H1 (cell line): ENCODE results near the gene CLTCL1. TPM values are rescaled to one million over a fixed set of nuclear protein-coding genes. Genes with fewer than 3 reads are reported as not detected.

Experiments
- CTCF ChIA-PET: fragments of 300-600 bp; sonication (Branson Sonifier 250); formaldehyde crosslinking; loops from one replicate; lab custom pipeline; 2021; ENCODE audit not compliant: partially characterized antibody; lab: Charles Lee
- POLR2A ChIA-PET: fragments of 300-600 bp; sonication (Branson Sonifier 250); formaldehyde crosslinking; loops from one replicate; lab custom pipeline; 2021; ENCODE audit warnings: inconsistent platforms; ENCODE audit not compliant: partially characterized antibody; lab: Charles Lee
- DNase-seq, 2 experiments: peaks; one replicate each; pipeline versions ENCODE4 v3.0.0 to v3.0.0-alpha.2; 2010 to 2022; ENCODE audit warnings: low spot score in 2 of 2, low read depth in 1 of 2, mixed read lengths in 1 of 2
- FAIRE-seq: peaks from 2 replicates; lab custom pipeline; 2011; peaks lifted over from hg19 to GRCh38; lab: Jason Lieb, UNC
- H2AFZ ChIP-seq: 2 replicates; pipeline ENCODE4 v1.8.1; 2012; ENCODE audit warnings: low read length, inconsistent platforms
- H2AK5ac ChIP-seq: 2 replicates; pipeline ENCODE4 v1.6.1; 2013; ENCODE audit warnings: low read depth, low read length
- H2BK120ac ChIP-seq: replicated peaks from 2 replicates; pipeline ENCODE3; 2013; ENCODE audit warnings: low read depth, low read length, inconsistent platforms
- H2BK12ac ChIP-seq: 2 replicates; pipeline ENCODE4 v1.6.1; 2013; ENCODE audit warnings: low read depth, low read length
- H2BK15ac ChIP-seq: 2 replicates; pipeline ENCODE4 v1.6.1; 2013; ENCODE audit warnings: low read length
- H2BK20ac ChIP-seq: 2 replicates; pipeline ENCODE4 v1.6.1; 2013; ENCODE audit warnings: low read length
- H2BK5ac ChIP-seq: 2 replicates; pipeline ENCODE4 v1.6.1; 2013; ENCODE audit warnings: low read depth, low read length
- H3K14ac ChIP-seq: 2 replicates; pipeline ENCODE4 v1.6.1; 2013; ENCODE audit warnings: inconsistent platforms; ENCODE audit not compliant: insufficient read length
- H3K18ac ChIP-seq: 2 replicates; pipeline ENCODE4 v1.6.1; 2013; ENCODE audit warnings: low read length; ENCODE audit errors: extremely low read depth
- H3K23ac ChIP-seq: 2 replicates; pipeline ENCODE4 v1.6.1; 2013; ENCODE audit warnings: inconsistent platforms; ENCODE audit not compliant: insufficient read length
- H3K23me2 ChIP-seq: 2 replicates; pipeline ENCODE4 v1.6.1; 2013; ENCODE audit warnings: low read depth, low read length
- H3K27ac ChIP-seq: 2 replicates; pipeline ENCODE4 v1.6.1; 2011; ENCODE audit warnings: low read depth, low read length, inconsistent platforms
- H3K27me3 ChIP-seq, 4 experiments: replicated peaks in 1 of 4; 1 replicate in 1 of 4; 2 replicates in 3 of 4; pipeline versions ENCODE4 v1.6.1 to v1.8.1; 2011 to 2013; ENCODE audit warnings: low read length in 3 of 4, mild to moderate bottlenecking in 3 of 4, inconsistent platforms in 2 of 4, mixed read lengths in 2 of 4, moderate library complexity in 1 of 4; ENCODE audit not compliant: control insufficient read depth in 3 of 4, insufficient read depth in 3 of 4; ENCODE audit errors: extremely low read depth in 1 of 4
- H3K36me3 ChIP-seq, 4 experiments: 2 replicates each; pipeline versions ENCODE4 v1.6.1 to v1.8.1; 2011 to 2013; ENCODE audit warnings: mild to moderate bottlenecking in 4 of 4, low read length in 3 of 4, moderate library complexity in 2 of 4, control low read depth in 1 of 4, inconsistent platforms in 1 of 4; ENCODE audit not compliant: insufficient read depth in 4 of 4, control insufficient read depth in 2 of 4
- H3K4ac ChIP-seq: replicated peaks from 2 replicates; pipeline ENCODE3; 2013; ENCODE audit warnings: low read length, low read depth, mixed read lengths, inconsistent platforms; ENCODE audit not compliant: insufficient read length
- H3K4me1 ChIP-seq, 4 experiments: replicated peaks in 1 of 4; 1 replicate in 1 of 4; 2 replicates in 3 of 4; pipeline versions ENCODE4 v1.6.1 to v1.8.1; 2011 to 2013; ENCODE audit warnings: low read length in 3 of 4, inconsistent platforms in 2 of 4, mixed read lengths in 1 of 4; ENCODE audit not compliant: insufficient read depth in 4 of 4, control insufficient read depth in 3 of 4
- H3K4me2 ChIP-seq, 2 experiments: 2 replicates each; pipeline versions ENCODE4 v1.6.1 to v1.8.1; 2011 to 2013; ENCODE audit warnings: low read depth in 2 of 2, low read length in 2 of 2, control low read depth in 1 of 2, inconsistent platforms in 1 of 2, mild to moderate bottlenecking in 1 of 2; ENCODE audit not compliant: insufficient read depth in 1 of 2
- H3K4me3 ChIP-seq, 4 experiments: fragments of 200-600, 300-600 bp in 1 of 4; sonication (generic), shearing (Covaris generic), sonication (Bioruptor Twin) in 1 of 4; 2 replicates each; pipeline versions ENCODE4 v1.5.1 to v1.8.1; 2011 to 2016; ENCODE audit warnings: low read length in 4 of 4, low read depth in 3 of 4, control low read depth in 2 of 4, inconsistent platforms in 2 of 4, mild to moderate bottlenecking in 2 of 4, mixed read lengths in 1 of 4, moderate library complexity in 1 of 4; ENCODE audit not compliant: insufficient read depth in 2 of 4; ENCODE audit errors: extremely low read depth in 1 of 4
- H3K56ac ChIP-seq: replicated peaks from 2 replicates; pipeline ENCODE3; 2013; ENCODE audit warnings: low read depth, mild to moderate bottlenecking, mixed read lengths, low read length, inconsistent platforms; ENCODE audit not compliant: insufficient read length
- H3K79me1 ChIP-seq: 2 replicates; pipeline ENCODE4 v1.6.1; 2013; ENCODE audit warnings: low read depth, low read length, control low read depth
- H3K79me2 ChIP-seq, 2 experiments: 2 replicates each; pipeline versions ENCODE4 v1.6.1 to v1.8.1; 2012 to 2013; ENCODE audit warnings: low read length in 2 of 2, mild to moderate bottlenecking in 2 of 2, inconsistent platforms in 1 of 2; ENCODE audit not compliant: insufficient read depth in 2 of 2, control insufficient read depth in 1 of 2
- H3K9ac ChIP-seq, 4 experiments: replicated peaks in 1 of 4; 1 replicate in 1 of 4; 2 replicates in 3 of 4; pipeline versions ENCODE4 v1.6.1 to v1.8.1; 2011 to 2013; ENCODE audit warnings: low read depth in 3 of 4, low read length in 3 of 4, control low read depth in 2 of 4, mild to moderate bottlenecking in 2 of 4, moderate library complexity in 2 of 4, inconsistent platforms in 1 of 4; ENCODE audit errors: extremely low read depth in 1 of 4
- H3K9me3 ChIP-seq, 2 experiments: 2 replicates each; pipeline versions ENCODE4 v1.6.1 to v1.8.1; 2012 to 2013; ENCODE audit warnings: mild to moderate bottlenecking in 2 of 2, moderate library complexity in 2 of 2, control low read depth in 1 of 2, inconsistent platforms in 1 of 2, low read depth in 1 of 2, low read length in 1 of 2, mixed read lengths in 1 of 2; ENCODE audit not compliant: insufficient read depth in 2 of 2
- H4K20me1 ChIP-seq, 2 experiments: replicated peaks in 1 of 2; 2 replicates each; pipeline versions ENCODE3 to v1.8.1; 2011 to 2013; ENCODE audit warnings: inconsistent platforms in 2 of 2, low read length in 2 of 2, mild to moderate bottlenecking in 1 of 2; ENCODE audit not compliant: insufficient read depth in 2 of 2, control insufficient read depth in 1 of 2
- H4K5ac ChIP-seq: 2 replicates; pipeline ENCODE4 v1.6.1; 2013; ENCODE audit warnings: low read length, low read depth, mixed read lengths, inconsistent platforms; ENCODE audit not compliant: insufficient read length
- H4K8ac ChIP-seq: 2 replicates; pipeline ENCODE4 v1.8.0; 2013; ENCODE audit warnings: mild to moderate bottlenecking, moderate library complexity, low read length, inconsistent platforms; ENCODE audit not compliant: insufficient read depth; ENCODE audit errors: extremely low read depth
- H4K91ac ChIP-seq: replicated peaks from 2 replicates; pipeline ENCODE3; 2013; ENCODE audit warnings: low read length, mixed read lengths, inconsistent platforms; ENCODE audit not compliant: insufficient read length
- BCL11A ChIP-seq, 2 experiments: IDR thresholded peaks; one replicate each; pipeline ENCODE4 v1.6.1; 2011; ENCODE audit warnings: low read depth in 2 of 2, low read length in 2 of 2, mild to moderate bottlenecking in 2 of 2
- EGR1 ChIP-seq: IDR thresholded peaks from 2 replicates; pipeline ENCODE4 v1.6.1; 2011; ENCODE audit warnings: low read depth, low read length, borderline replicate concordance
- HDAC2 ChIP-seq, 2 experiments: fragments of 300-600 bp in 1 of 2; sonication (generic) in 1 of 2; IDR thresholded peaks; 2 replicates each; pipeline ENCODE4 v1.6.1; 2011 to 2012; ENCODE audit warnings: low read depth in 2 of 2, low read length in 2 of 2, mild to moderate bottlenecking in 2 of 2, moderate library complexity in 2 of 2, borderline replicate concordance in 1 of 2, inconsistent platforms in 1 of 2
- NRF1 ChIP-seq: IDR thresholded peaks from 2 replicates; pipeline ENCODE4 v1.6.1; 2011; ENCODE audit warnings: mild to moderate bottlenecking, low read depth, low read length, improper control_type of control experiment
- PHF8 ChIP-seq: fragments of 200-600 bp; sonication (generic); conservative IDR thresholded peaks from 2 replicates; pipeline ENCODE4 v1.7.1; 2012; ENCODE audit warnings: low read depth, mild to moderate bottlenecking, inconsistent platforms, low read length, moderate library complexity
- POLR2A ChIP-seq, 2 experiments: IDR thresholded peaks; 1 replicate in 1 of 2; 2 replicates in 1 of 2; pipeline ENCODE4 v1.6.1; 2011; ENCODE audit warnings: low read depth in 2 of 2, low read length in 2 of 2, mild to moderate bottlenecking in 2 of 2; ENCODE audit errors: control extremely low read depth in 1 of 2
- RBBP5 ChIP-seq: IDR thresholded peaks from 2 replicates; pipeline ENCODE4 v1.7.1; 2012; ENCODE audit warnings: low read depth, mild to moderate bottlenecking, inconsistent platforms, low read length, moderate library complexity, borderline replicate concordance
- RNF2 ChIP-seq: fragments of 200-900, 300-1000 bp; sonication (generic); IDR thresholded peaks from 2 replicates; pipeline ENCODE4 v1.7.1; 2016; ENCODE audit warnings: borderline replicate concordance, low read depth, mild to moderate bottlenecking, antibody characterized with exemption, low read length; ENCODE audit not compliant: poor library complexity, severe bottlenecking; ENCODE audit errors: missing control alignments
- TAF7 ChIP-seq: optimal IDR thresholded peaks from 2 replicates; pipeline ENCODE3; 2011; ENCODE audit warnings: low read depth, mild to moderate bottlenecking, inconsistent platforms, low read length, moderate library complexity, borderline replicate concordance
- polyA plus RNA-seq, 7 experiments: library from polyadenylated mRNA; depleted of rRNA in 3 of 7; stranded (reverse) in 5 of 7; unstranded in 2 of 7; fragments of >200 nt in 5 of 7; fragments of 200-250 nt in 2 of 7; gene quantifications; 1 replicate in 5 of 7; 2 replicates in 1 of 7; 4 replicates in 1 of 7; pipeline versions ENCODE4 v1.2.1 to v1.2.3, GENCODE V29; 2011 to 2013; ENCODE audit warnings: missing spikeins in 2 of 7, mixed read lengths in 2 of 7
- total RNA-seq: library from RNA; stranded (reverse); fragmentation: NEBNext Ultra II Directional; extraction: Animal tissue kit (Norgen Biotek cat#: 25700); gene quantifications from 2 replicates; pipeline ENCODE4 v1.2.1, GENCODE V29; 2021

The CLTCL1 gene
- total and polyA plus RNA-seq, 2 of the 8 experiments (the other 6 are each of a cell fraction or from before 2014, with no cell fraction given) = 12.4 to 17.0 TPM

GRCh38 chr22:19226428-19226827 lies 65.1 kb downstream of the CLTCL1 start:
- no peaks in the 10 kb centered on the region for H3K79me1 ChIP-seq
- ChIA-PET POLR2A (no interaction called here), CTCF (interaction anchor here (0.7 to 1.7 kb wide), 5 partner anchors 10 to 81 kb away, joined by 3 to 5 read pairs (median 3); partner anchors contain the start of genes ESS2 and SLC25A1)
- H2BK12ac ChIP-seq = no peak overlapping the region
- no peak overlapping the region for H2BK20ac ChIP-seq
- H3K4ac ChIP-seq = no peak overlapping the region
- H2AFZ ChIP-seq = no peak overlapping the region
- no peaks in the 10 kb centered on the region for H3K4me1 ChIP-seq
- no peak overlapping the region for H3K23ac ChIP-seq
- no peak for DNase-seq
- H4K8ac ChIP-seq = no peak overlapping the region
- H3K4me3 ChIP-seq = no peak overlapping the region
- H3K56ac ChIP-seq = no peak overlapping the region
- H3K9me3 ChIP-seq = no peaks in the 10 kb centered on the region
- no peak overlapping the region for H4K91ac ChIP-seq
- H2BK120ac ChIP-seq = no peak overlapping the region
- FAIRE-seq = no peak
- no peak overlapping the region for H3K9ac ChIP-seq
- H3K36me3 ChIP-seq = peaks cover 0 to 47% (median 22%) of the 10 kb centered on the region in 4 experiments; a peak in 7 of 8 replicates
- H4K5ac ChIP-seq = no peak overlapping the region
- no peak overlapping the region for H3K14ac ChIP-seq
- no peaks in the 10 kb centered on the region for H3K23me2 ChIP-seq
- no peak overlapping the region for H2BK5ac ChIP-seq
- H3K4me2 ChIP-seq = no peak overlapping the region
- TF ChIP-seq HDAC2 (IDR thresholded peaks at IDR 0.05; ENCODE audit: borderline replicate concordance in 1 of 2, low read depth in 2 of 2, low read length in 2 of 2) (no peak), RBBP5 (no peak), POLR2A (IDR thresholded peaks at IDR 0.05; ENCODE audit: control extremely low read depth in 1 of 2, low read depth in 2 of 2, low read length in 2 of 2) (no peak), RNF2 (no peak), EGR1 (no peak), BCL11A (IDR thresholded peaks at IDR 0.05; ENCODE audit: low read depth in 2 of 2, low read length in 2 of 2) (no peak), PHF8 (no peak), TAF7 (no peak), NRF1 (no peak)
- no peak overlapping the region for H3K27ac ChIP-seq
- no peak overlapping the region for H3K18ac ChIP-seq
- H3K79me2 ChIP-seq = no peaks in the 10 kb centered on the region
- no peak overlapping the region for H2AK5ac ChIP-seq
- no peaks in the 10 kb centered on the region for H4K20me1 ChIP-seq
- H2BK15ac ChIP-seq = no peak overlapping the region
- H3K27me3 ChIP-seq = no peaks in the 10 kb centered on the region
